Breast epithelium (tissue), 4 donors: ENCODE data around the gene BRD7. TPM values are rescaled to one million over a fixed set of nuclear protein-coding genes. Genes with fewer than 3 reads are reported as not detected.

ENCODE experiments used
- DNase-seq, 2 donors: peaks; one replicate each; pipeline ENCODE4 v3.0.0-alpha.2; 2019; ENCODE audit warnings: low spot score in 2 of 2
- H3K27ac ChIP-seq, 2 donors: fragments of 200-600 bp; sonication (generic) in 1 of 2; one replicate each; pipeline ENCODE4 v1.5.1; 2016 to 2019; ENCODE audit warnings: mild to moderate bottlenecking in 1 of 2
- H3K27me3 ChIP-seq, 2 donors: fragments of 200-600 bp; sonication (generic) in 1 of 2; one replicate each; pipeline versions ENCODE4 v1.5.1 to v1.6.0; 2017 to 2019; ENCODE audit warnings: control low read depth in 1 of 2, mild to moderate bottlenecking in 1 of 2
- H3K36me3 ChIP-seq: fragments of 200-600 bp; one replicate; pipeline ENCODE4 v1.5.1; 2019
- H3K4me1 ChIP-seq, 2 donors: fragments of 200-600 bp; sonication (generic); one replicate each; pipeline ENCODE4 v1.5.1; 2016 to 2019; ENCODE audit warnings: control low read depth in 1 of 2
- H3K4me3 ChIP-seq, 3 donors: fragments of 200-600 bp; sonication (generic); 1 replicate in 2 of 3; 2 replicates in 1 of 3; pipeline ENCODE4 v1.5.1; 2016 to 2019; ENCODE audit warnings: mild to moderate bottlenecking in 3 of 3, moderate library complexity in 2 of 3
- H3K9me3 ChIP-seq, 2 donors: fragments of 200-600 bp; sonication (generic) in 1 of 2; one replicate each; pipeline ENCODE4 v1.5.1; 2016 to 2019; ENCODE audit warnings: control low read depth in 1 of 2
- POLR2A ChIP-seq: fragments of 450-650 bp; IDR thresholded peaks from one replicate; pipeline ENCODE4 v1.6.1; 2016; ENCODE audit warnings: antibody characterized with exemption, mild to moderate bottlenecking, moderate library complexity
- POLR2AphosphoS5 ChIP-seq, 3 donors: sonication (generic); formaldehyde crosslinking; IDR thresholded peaks; one replicate each; pipeline ENCODE4 v1.6.1; 2017; ENCODE audit warnings: antibody characterized with exemption in 3 of 3
- intact Hi-C: fragments of 100-400 bp; cut with DNase I; formaldehyde crosslinking; loops from one replicate; pipeline ENCODE4 v1.15.1; 2023; ENCODE audit warnings: low total_unique reads
- total RNA-seq, 3 donors: library from RNA; depleted of rRNA; stranded (reverse); fragments of >200 nt; gene quantifications; one replicate each; pipeline ENCODE4 v1.1.0, GENCODE V29; 2016
- TF ChIP-seq, protein P1 (sequence below), 3 donors: fragments of 450-650 bp; IDR thresholded peaks; one replicate each; pipeline ENCODE4 v1.5.1; 2016 to 2017; ENCODE audit warnings: antibody characterized with exemption in 3 of 3, mild to moderate bottlenecking in 3 of 3, moderate library complexity in 3 of 3

BRD7 gene
- total RNA-seq, 3 donors from 2014 or later, result 42.0 to 53.9 (median 43.0) TPM

DNA sequence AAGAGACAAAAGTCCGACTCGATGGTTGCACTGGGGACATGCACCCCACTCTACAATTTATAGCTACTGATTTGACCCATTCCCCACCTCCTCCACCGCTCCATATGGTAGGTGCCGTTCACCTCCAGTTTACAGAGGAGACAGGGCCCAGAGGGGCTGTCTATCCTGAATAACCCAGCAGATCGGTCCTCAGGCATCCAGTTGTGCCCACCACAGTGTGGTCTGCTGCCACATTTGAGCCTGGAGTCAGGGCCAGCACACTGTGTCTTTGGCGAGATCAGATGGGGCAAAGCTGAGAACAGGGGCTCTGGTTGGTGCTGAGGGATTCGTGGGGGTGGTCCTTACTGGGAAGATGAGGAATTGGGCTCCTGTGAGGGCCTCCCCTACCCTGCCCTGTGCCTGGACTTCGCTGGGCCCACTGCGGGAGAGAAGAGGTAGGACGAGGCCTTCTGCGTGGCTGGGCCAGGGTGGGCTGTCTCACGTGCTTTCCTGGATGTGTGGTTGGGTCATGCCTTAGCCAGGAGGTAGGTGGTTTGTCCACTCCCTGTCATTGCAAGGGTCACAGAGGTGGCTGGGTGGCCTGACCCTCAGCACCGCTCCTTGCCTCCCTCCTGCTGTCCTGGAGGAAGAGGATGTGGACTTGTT is 99.6 kb downstream of the BRD7 start:
- Histone ChIP-seq H3K36me3 (no peaks in the 10 kb centered on the region), H3K27me3 (no peaks in the 10 kb centered on the region), H3K27ac (no peak overlapping the region), H3K9me3 (no peaks in the 10 kb centered on the region), H3K4me3 (no peak overlapping the region), H3K4me1 (no peaks in the 10 kb centered on the region)
- TF ChIP-seq POLR2A (no peak), POLR2AphosphoS5 (IDR thresholded peaks at IDR 0.05) (no peak)
- TF ChIP-seq, protein P1, sequence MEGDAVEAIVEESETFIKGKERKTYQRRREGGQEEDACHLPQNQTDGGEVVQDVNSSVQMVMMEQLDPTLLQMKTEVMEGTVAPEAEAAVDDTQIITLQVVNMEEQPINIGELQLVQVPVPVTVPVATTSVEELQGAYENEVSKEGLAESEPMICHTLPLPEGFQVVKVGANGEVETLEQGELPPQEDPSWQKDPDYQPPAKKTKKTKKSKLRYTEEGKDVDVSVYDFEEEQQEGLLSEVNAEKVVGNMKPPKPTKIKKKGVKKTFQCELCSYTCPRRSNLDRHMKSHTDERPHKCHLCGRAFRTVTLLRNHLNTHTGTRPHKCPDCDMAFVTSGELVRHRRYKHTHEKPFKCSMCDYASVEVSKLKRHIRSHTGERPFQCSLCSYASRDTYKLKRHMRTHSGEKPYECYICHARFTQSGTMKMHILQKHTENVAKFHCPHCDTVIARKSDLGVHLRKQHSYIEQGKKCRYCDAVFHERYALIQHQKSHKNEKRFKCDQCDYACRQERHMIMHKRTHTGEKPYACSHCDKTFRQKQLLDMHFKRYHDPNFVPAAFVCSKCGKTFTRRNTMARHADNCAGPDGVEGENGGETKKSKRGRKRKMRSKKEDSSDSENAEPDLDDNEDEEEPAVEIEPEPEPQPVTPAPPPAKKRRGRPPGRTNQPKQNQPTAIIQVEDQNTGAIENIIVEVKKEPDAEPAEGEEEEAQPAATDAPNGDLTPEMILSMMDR (IDR thresholded peaks at IDR 0.05), result no peak
- DNase-seq, result no peak
- intact Hi-C loops, result no loop called here

DNA sequence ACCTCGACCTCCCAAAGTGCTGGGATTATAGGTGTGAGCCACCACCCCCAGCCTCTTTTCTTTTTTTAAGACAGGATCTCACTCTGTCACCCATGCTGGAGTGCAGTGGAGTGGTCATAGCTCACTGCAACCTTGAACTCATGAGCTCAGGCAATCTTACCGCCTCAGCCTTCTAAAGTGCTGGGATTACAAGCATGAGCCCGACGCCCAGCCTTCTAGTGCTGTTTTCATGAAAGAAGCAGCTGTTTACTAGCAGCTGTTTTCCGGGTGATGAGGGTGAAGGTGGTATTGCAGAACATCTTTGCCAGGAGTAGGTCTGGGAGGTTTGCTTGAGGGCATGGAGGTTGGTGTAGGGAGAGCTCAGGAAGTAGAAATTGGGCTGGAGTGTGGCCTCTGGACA is 100.4 kb downstream of the BRD7 start:
- no peak overlapping the region for H3K4me3 ChIP-seq
- no peaks in the 10 kb centered on the region for H3K4me1 ChIP-seq
- H3K27me3 ChIP-seq, result no peaks in the 10 kb centered on the region
- H3K9me3 ChIP-seq, result no peaks in the 10 kb centered on the region
- TF ChIP-seq POLR2A (no peak), POLR2AphosphoS5 (IDR thresholded peaks at IDR 0.05) (no peak)
- TF ChIP-seq, protein P1 (IDR thresholded peaks at IDR 0.05), result no peak
- intact Hi-C loops, result no loop called here
- DNase-seq, result no peak
- no peak overlapping the region for H3K27ac ChIP-seq
- H3K36me3 ChIP-seq, result no peaks in the 10 kb centered on the region

- Histone ChIP-seq H3K4me3 (no peak overlapping the region), H3K36me3 (no peaks in the 10 kb centered on the region), H3K27me3 (no peaks in the 10 kb centered on the region), H3K9me3 (no peaks in the 10 kb centered on the region), H3K27ac (peak overlapping the region in 1 of 2 donors; percentile 25), H3K4me1 (no peaks in the 10 kb centered on the region)
- DNase-seq, result no peak
- intact Hi-C loops, result no loop called here
- TF ChIP-seq POLR2A (no peak), POLR2AphosphoS5 (IDR thresholded peaks at IDR 0.05) (no peak)
- TF ChIP-seq, protein P1 (IDR thresholded peaks at IDR 0.05), result no peak
Observed at GRCh38 chr16:50267651-50268050, 101.1 kb downstream of the BRD7 start.

DNA sequence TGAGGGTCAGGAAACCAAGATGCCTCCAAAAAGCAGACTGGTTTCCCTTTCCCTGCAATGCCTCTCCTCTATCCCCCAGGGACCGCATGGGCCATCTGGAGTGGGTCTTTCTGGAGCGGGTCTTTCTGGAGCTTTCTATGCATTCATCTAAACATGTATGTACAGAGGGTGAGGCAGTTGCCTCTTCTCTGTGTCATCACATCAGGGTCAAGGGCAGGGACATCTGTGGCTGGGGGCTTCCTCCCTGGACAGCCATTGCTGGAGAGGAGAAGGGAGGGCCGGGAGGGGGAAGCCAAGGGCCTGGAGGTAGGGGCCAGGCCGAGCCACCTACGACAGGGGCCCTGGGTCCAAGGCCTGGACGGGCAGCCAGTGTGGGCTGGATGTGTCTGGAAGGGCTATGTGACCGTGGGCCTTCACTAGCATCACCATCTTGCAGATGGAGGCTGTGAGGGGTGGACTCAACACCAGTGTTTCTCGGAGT is 101.6 kb downstream of the BRD7 start:
- Histone ChIP-seq H3K4me1 (no peaks in the 10 kb centered on the region), H3K4me3 (peak overlapping the region in 1 of 3 donors; percentile 32)
- intact Hi-C loops, result no loop called here

More for the DNA sequence above, 101.6 kb downstream of the BRD7 start:
- DNase-seq, result no peak
- TF ChIP-seq POLR2AphosphoS5 (IDR thresholded peaks at IDR 0.05) (no peak), POLR2A (no peak)
- TF ChIP-seq, protein P1 (IDR thresholded peaks at IDR 0.05), result no peak
- H3K27me3 ChIP-seq, result no peaks in the 10 kb centered on the region
- no peaks in the 10 kb centered on the region for H3K9me3 ChIP-seq
- no peaks in the 10 kb centered on the region for H3K36me3 ChIP-seq
- H3K27ac ChIP-seq, result peak overlapping the region in 1 of 2 donors; percentile 25
